ENCODE results near the gene PCDHB5. TPM values are rescaled to one million over a fixed set of nuclear protein-coding genes. Genes with fewer than 3 reads are reported as not detected.
"Not testable (repeated sequence)": the region's sequence is repeated elsewhere in the genome, so short reads cannot be mapped to it uniquely, and the experiment has no call there.

The PCDHB5 gene
- 0.38 TPM for total RNA-seq
- polyA plus RNA-seq, result 1.0 TPM
- long read RNA-seq, donor 1, result 0 reads
- long read RNA-seq, donor 2, result 0 reads
- long read RNA-seq, donor 3, result 0 reads
- long read RNA-seq, donor 4, result 0 reads
- long read RNA-seq, donor 5, partial matches to known transcripts, result 0 of 3 reads
- long read RNA-seq, donor 5, other reads (novel, unspliced or antisense), result 0 of 3 reads
- long read RNA-seq, donor 6, result 0 reads
- long read RNA-seq, donor 7, partial matches to known transcripts, result 0 of 2 reads
- long read RNA-seq, donor 7, other reads (novel, unspliced or antisense), result 0 of 2 reads
- long read RNA-seq, donor 8, result 0 reads
- long read RNA-seq, donor 9, partial matches to known transcripts, result 0 of 2 reads
- long read RNA-seq, donor 9, other reads (novel, unspliced or antisense), result 0 of 2 reads
- long read RNA-seq, donor 10, partial matches to known transcripts, result 0 of 1 reads
- long read RNA-seq, donor 10, other reads (novel, unspliced or antisense), result 0 of 1 reads

DNA sequence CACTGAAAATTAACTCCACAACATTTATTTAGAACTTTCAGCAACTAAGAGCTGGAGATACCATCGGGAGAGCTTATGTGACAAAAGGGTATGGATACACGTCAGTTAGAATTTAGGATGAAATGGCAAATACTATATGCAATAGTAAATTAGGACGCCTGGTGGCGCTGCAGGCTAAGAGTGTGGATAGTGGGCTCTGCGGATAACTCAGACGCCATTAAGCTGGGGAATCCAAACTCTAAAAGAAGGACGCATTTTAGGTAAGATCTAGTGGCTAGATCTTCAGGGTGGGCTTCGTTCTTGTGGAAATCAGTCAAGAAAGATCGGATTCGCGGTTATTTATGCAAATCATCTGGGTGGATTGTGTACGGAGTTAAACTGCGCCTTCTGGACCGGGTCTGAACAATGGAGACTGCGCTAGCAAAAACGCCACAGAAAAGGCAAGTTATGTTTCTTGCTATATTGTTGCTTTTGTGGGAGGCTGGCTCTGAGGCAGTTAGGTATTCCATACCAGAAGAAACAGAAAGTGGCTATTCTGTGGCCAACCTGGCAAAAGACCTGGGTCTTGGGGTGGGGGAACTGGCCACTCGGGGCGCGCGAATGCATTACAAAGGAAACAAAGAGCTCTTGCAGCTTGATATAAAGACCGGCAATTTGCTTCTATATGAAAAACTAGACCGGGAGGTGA is at the start of gene PCDHB5:
Gene PCDHB5 (plus strand): TSS at position 177 of the 688 bp plus-strand sequence. CDS start 229 bp downstream, at position 406.
- 25% methylated on average over 22 of the region's 22 CpGs for WGBS
- peaks cover 0 to 20% of the 10 kb centered on the region in 2 donors for H3K27me3 ChIP-seq (ENCODE audit: control insufficient read depth in 2 of 2, insufficient read depth in 1 of 2, low read length in 1 of 2)
- no peak within 1 kb of the TSS for H3K4me3 ChIP-seq (ENCODE audit: low read length in 2 of 2)
- no peak within 1 kb of the TSS for H3K27ac ChIP-seq (ENCODE audit: low read depth in 1 of 2, low read length in 1 of 2)
- no peaks in the 10 kb centered on the region for H3K4me1 ChIP-seq (ENCODE audit: control insufficient read depth in 2 of 2, insufficient read depth in 2 of 2, low read length in 2 of 2)
- no peaks in the 10 kb centered on the region for H3K36me3 ChIP-seq (ENCODE audit: control insufficient read depth in 2 of 2, insufficient read depth in 2 of 2, low read length in 1 of 2)
- H3K9me3 ChIP-seq (ENCODE audit: control insufficient read depth in 2 of 2, insufficient read depth in 1 of 2, low read length in 1 of 2), result peaks cover 2 to 13% of the 10 kb centered on the region in 2 donors
- DNase-seq (ENCODE audit: low read depth in 6 of 9, low spot score in 9 of 9), result no peak

DNA sequence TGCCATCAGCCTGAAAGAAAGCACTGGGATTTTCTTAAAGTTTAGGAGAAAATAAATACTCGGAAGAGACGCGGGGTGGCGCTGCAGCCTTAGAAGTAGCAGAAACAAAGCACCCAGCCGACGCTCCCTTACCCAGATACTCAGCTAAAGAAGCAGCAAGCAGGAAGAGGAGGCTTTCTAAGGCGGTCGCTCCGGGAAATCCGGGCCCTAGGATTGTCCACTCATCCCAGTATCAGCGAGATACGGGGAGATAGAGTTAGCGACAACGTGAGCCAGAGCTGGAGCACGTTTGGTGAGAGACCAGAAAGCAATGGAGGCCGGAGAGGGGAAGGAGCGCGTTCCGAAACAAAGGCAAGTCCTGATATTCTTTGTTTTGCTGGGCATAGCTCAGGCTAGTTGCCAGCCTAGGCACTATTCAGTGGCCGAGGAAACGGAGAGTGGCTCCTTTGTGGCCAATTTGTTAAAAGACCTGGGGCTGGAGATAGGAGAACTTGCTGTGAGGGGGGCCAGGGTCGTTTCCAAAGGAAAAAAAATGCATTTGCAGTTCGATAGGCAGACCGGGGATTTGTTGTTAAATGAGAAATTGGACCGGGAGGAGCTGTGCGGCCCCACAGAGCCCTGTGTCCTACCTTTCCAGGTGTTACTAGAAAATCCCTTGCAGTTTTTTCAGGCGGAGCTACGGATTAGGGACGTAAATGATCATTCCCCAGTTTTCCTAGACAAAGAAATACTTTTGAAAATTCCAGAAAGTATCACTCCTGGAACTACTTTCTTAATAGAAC is 40.3 kb upstream of the PCDHB5 start, which contains the start of gene PCDHB2:
Gene PCDHB2 (plus strand): TSS at position 135 of the 782 bp plus-strand sequence. CDS start 176 bp downstream, at position 311.
- peaks cover 0 to 15% of the 10 kb centered on the region in 2 donors for H3K27me3 ChIP-seq (ENCODE audit: control insufficient read depth in 2 of 2, insufficient read depth in 1 of 2, low read length in 1 of 2)
- WGBS, result 26% methylated on average over 29 of the region's 29 CpGs
- DNase-seq (ENCODE audit: low read depth in 6 of 9, low spot score in 9 of 9), result no peak

DNA sequence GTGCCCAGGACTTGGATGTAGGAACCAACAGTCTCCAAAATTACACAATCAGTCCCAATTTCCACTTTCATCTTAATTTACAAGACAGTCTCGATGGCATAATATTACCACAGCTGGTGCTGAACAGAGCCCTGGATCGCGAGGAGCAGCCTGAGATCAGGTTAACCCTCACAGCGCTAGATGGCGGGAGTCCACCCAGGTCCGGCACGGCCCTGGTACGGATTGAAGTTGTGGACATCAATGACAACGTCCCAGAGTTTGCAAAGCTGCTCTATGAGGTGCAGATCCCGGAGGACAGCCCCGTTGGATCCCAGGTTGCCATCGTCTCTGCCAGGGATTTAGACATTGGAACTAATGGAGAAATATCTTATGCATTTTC is 39.8 kb upstream of the PCDHB5 start:
- 49% methylated on average over 12 of the region's 12 CpGs for WGBS
- peaks cover 3 to 6% of the 10 kb centered on the region in 2 donors for H3K9me3 ChIP-seq (ENCODE audit: control insufficient read depth in 2 of 2, insufficient read depth in 1 of 2, low read length in 1 of 2)
- H3K27me3 ChIP-seq (ENCODE audit: control insufficient read depth in 2 of 2, insufficient read depth in 1 of 2, low read length in 1 of 2), result peaks cover 0 to 15% of the 10 kb centered on the region in 2 donors
- no peak overlapping the region for H3K27ac ChIP-seq (ENCODE audit: low read depth in 1 of 2, low read length in 1 of 2)
- no peaks in the 10 kb centered on the region for H3K36me3 ChIP-seq (ENCODE audit: control insufficient read depth in 2 of 2, insufficient read depth in 2 of 2, low read length in 1 of 2)
- H3K4me1 ChIP-seq (ENCODE audit: control insufficient read depth in 2 of 2, insufficient read depth in 2 of 2, low read length in 2 of 2), result no peaks in the 10 kb centered on the region
- DNase-seq (ENCODE audit: low read depth in 6 of 9, low spot score in 9 of 9), result no peak
- H3K4me3 ChIP-seq (ENCODE audit: low read length in 2 of 2), result no peak overlapping the region

More for the DNA sequence above, 40.3 kb upstream of the PCDHB5 start, which contains the start of gene PCDHB2:
- Histone ChIP-seq H3K36me3 (ENCODE audit: control insufficient read depth in 2 of 2, insufficient read depth in 2 of 2, low read length in 1 of 2) (no peaks in the 10 kb centered on the region), H3K27ac (ENCODE audit: low read depth in 1 of 2, low read length in 1 of 2) (no peak within 1 kb of the TSS), H3K9me3 (ENCODE audit: control insufficient read depth in 2 of 2, insufficient read depth in 1 of 2, low read length in 1 of 2) (peaks cover 2 to 6% of the 10 kb centered on the region in 2 donors), H3K4me3 (ENCODE audit: low read length in 2 of 2) (no peak within 1 kb of the TSS), H3K4me1 (ENCODE audit: control insufficient read depth in 2 of 2, insufficient read depth in 2 of 2, low read length in 2 of 2) (no peaks in the 10 kb centered on the region)

GRCh38 chr5:141096181-141096580 is 38.8 kb upstream of the PCDHB5 start:
- not testable (repeated sequence) for H3K27ac ChIP-seq (ENCODE audit: low read depth in 1 of 2, low read length in 1 of 2); H3K36me3 ChIP-seq (ENCODE audit: control insufficient read depth in 2 of 2, insufficient read depth in 2 of 2, low read length in 1 of 2); DNase-seq (ENCODE audit: low read depth in 6 of 9, low spot score in 9 of 9); H3K4me1 ChIP-seq (ENCODE audit: control insufficient read depth in 2 of 2, insufficient read depth in 2 of 2, low read length in 2 of 2); H3K4me3 ChIP-seq (ENCODE audit: low read length in 2 of 2); H3K9me3 ChIP-seq (ENCODE audit: control insufficient read depth in 2 of 2, insufficient read depth in 1 of 2, low read length in 1 of 2)
- WGBS, result 51% methylated on average over 30 of the region's 46 CpGs
- H3K27me3 ChIP-seq (ENCODE audit: control insufficient read depth in 2 of 2, insufficient read depth in 1 of 2, low read length in 1 of 2), result peaks cover 0 to 23% of the 10 kb centered on the region in 2 donors

- H3K4me1 ChIP-seq (ENCODE audit: control insufficient read depth in 2 of 2, insufficient read depth in 2 of 2, low read length in 2 of 2); H3K36me3 ChIP-seq (ENCODE audit: control insufficient read depth in 2 of 2, insufficient read depth in 2 of 2, low read length in 1 of 2); DNase-seq (ENCODE audit: low read depth in 6 of 9, low spot score in 9 of 9); H3K9me3 ChIP-seq (ENCODE audit: control insufficient read depth in 2 of 2, insufficient read depth in 1 of 2, low read length in 1 of 2); H3K27ac ChIP-seq (ENCODE audit: low read depth in 1 of 2, low read length in 1 of 2); H3K4me3 ChIP-seq (ENCODE audit: low read length in 2 of 2): not testable (repeated sequence)
- 44% methylated on average over 31 of the region's 38 CpGs for WGBS
- peaks cover 0 to 23% of the 10 kb centered on the region in 2 donors for H3K27me3 ChIP-seq (ENCODE audit: control insufficient read depth in 2 of 2, insufficient read depth in 1 of 2, low read length in 1 of 2)
Observed at GRCh38 chr5:141096586-141096985, 38.4 kb upstream of the PCDHB5 start.

GRCh38 chr5:141100243-141100805 is 34.7 kb upstream of the PCDHB5 start, which contains the start of gene PCDHB3:
PCDHB3 (plus strand) TSS chr5:141100473; CDS start chr5:141100650, 177 bp downstream.
- H3K27me3 ChIP-seq (ENCODE audit: control insufficient read depth in 2 of 2, insufficient read depth in 1 of 2, low read length in 1 of 2), result peaks cover 0 to 14% of the 10 kb centered on the region in 2 donors
- 26% methylated on average over 19 of the region's 19 CpGs for WGBS
- no peaks in the 10 kb centered on the region for H3K36me3 ChIP-seq (ENCODE audit: control insufficient read depth in 2 of 2, insufficient read depth in 2 of 2, low read length in 1 of 2)
- DNase-seq (ENCODE audit: low read depth in 6 of 9, low spot score in 9 of 9), result peak in 1 of 9 donors; percentile 8
- H3K4me1 ChIP-seq (ENCODE audit: control insufficient read depth in 2 of 2, insufficient read depth in 2 of 2, low read length in 2 of 2), result no peaks in the 10 kb centered on the region
- no peak within 1 kb of the TSS for H3K27ac ChIP-seq (ENCODE audit: low read depth in 1 of 2, low read length in 1 of 2)
- H3K4me3 ChIP-seq (ENCODE audit: low read length in 2 of 2), result no peak within 1 kb of the TSS
- H3K9me3 ChIP-seq (ENCODE audit: control insufficient read depth in 2 of 2, insufficient read depth in 1 of 2, low read length in 1 of 2), result peaks cover 0 to 3% of the 10 kb centered on the region in 2 donors

DNA sequence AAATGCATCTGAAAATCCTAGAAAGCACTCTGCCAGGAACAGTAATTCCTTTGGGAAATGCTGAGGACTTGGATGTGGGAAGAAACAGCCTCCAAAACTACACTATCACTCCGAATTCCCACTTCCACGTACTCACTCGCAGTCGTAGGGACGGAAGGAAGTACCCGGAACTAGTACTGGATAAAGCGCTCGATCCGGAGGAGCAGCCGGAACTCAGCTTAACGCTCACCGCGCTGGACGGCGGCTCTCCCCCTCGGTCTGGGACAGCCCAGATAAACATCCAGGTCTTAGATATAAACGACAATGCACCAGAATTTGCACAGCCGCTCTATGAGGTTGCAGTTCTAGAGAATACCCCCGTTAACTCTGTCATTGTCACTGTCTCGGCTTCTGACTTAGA is 33.9 kb upstream of the PCDHB5 start:
- Histone ChIP-seq H3K9me3 (ENCODE audit: control insufficient read depth in 2 of 2, insufficient read depth in 1 of 2, low read length in 1 of 2) (peaks cover 0 to 3% of the 10 kb centered on the region in 2 donors), H3K27me3 (ENCODE audit: control insufficient read depth in 2 of 2, insufficient read depth in 1 of 2, low read length in 1 of 2) (peaks cover 0 to 10% of the 10 kb centered on the region in 2 donors), H3K27ac (ENCODE audit: low read depth in 1 of 2, low read length in 1 of 2) (no peak overlapping the region), H3K36me3 (ENCODE audit: control insufficient read depth in 2 of 2, insufficient read depth in 2 of 2, low read length in 1 of 2) (no peaks in the 10 kb centered on the region), H3K4me1 (ENCODE audit: control insufficient read depth in 2 of 2, insufficient read depth in 2 of 2, low read length in 2 of 2) (no peaks in the 10 kb centered on the region), H3K4me3 (ENCODE audit: low read length in 2 of 2) (no peak overlapping the region)
- WGBS, result 52% methylated on average over 20 of the region's 20 CpGs
- no peak for DNase-seq (ENCODE audit: low read depth in 6 of 9, low spot score in 9 of 9)

DNA sequence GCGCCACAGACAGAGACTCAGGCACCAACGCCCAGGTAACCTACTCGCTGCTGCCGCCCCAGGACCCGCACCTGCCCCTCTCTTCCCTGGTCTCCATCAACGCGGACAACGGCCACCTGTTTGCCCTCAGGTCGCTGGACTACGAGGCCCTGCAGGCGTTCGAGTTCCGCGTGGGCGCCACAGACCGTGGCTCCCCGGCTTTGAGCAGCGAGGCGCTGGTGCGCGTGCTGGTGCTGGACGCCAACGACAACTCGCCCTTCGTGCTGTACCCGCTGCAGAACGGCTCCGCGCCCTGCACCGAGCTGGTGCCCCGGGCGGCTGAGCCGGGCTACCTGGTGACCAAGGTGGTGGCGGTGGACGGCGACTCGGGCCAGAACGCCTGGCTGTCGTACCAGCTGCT is 32.9 kb upstream of the PCDHB5 start:
- not testable (repeated sequence) for H3K9me3 ChIP-seq (ENCODE audit: control insufficient read depth in 2 of 2, insufficient read depth in 1 of 2, low read length in 1 of 2); DNase-seq (ENCODE audit: low read depth in 6 of 9, low spot score in 9 of 9); H3K4me1 ChIP-seq (ENCODE audit: control insufficient read depth in 2 of 2, insufficient read depth in 2 of 2, low read length in 2 of 2); H3K4me3 ChIP-seq (ENCODE audit: low read length in 2 of 2); H3K27ac ChIP-seq (ENCODE audit: low read depth in 1 of 2, low read length in 1 of 2); H3K36me3 ChIP-seq (ENCODE audit: control insufficient read depth in 2 of 2, insufficient read depth in 2 of 2, low read length in 1 of 2)
- peaks cover 0 to 10% of the 10 kb centered on the region in 2 donors for H3K27me3 ChIP-seq (ENCODE audit: control insufficient read depth in 2 of 2, insufficient read depth in 1 of 2, low read length in 1 of 2)
- WGBS, result 54% methylated on average over 39 of the region's 39 CpGs
